Body of pancreas (tissue), 4 donors: Measurements from ENCODE around the gene STAB1. TPM values are rescaled to one million over a fixed set of nuclear protein-coding genes. Genes with fewer than 3 reads are reported as not detected.

Source experiments
- ATAC-seq: fragments of 150-250 bp; one replicate; pipeline ENCODE4 v1.9.1; 2016
- DNase-seq, 4 donors: peaks; one replicate each; pipeline ENCODE4 v3.0.0-alpha.2; 2019
- H3K27ac ChIP-seq, 4 donors: fragments of 200-600 bp; sonication (generic); 1 replicate in 3 of 4; 2 replicates in 1 of 4; pipeline versions ENCODE4 v1.5.1 to v1.6.1; 2016 to 2019; ENCODE audit warnings: mild to moderate bottlenecking in 1 of 4, mixed read lengths in 1 of 4, moderate library complexity in 1 of 4
- H3K27me3 ChIP-seq, 2 donors: fragments of 200-600 bp; sonication (generic); one replicate each; pipeline ENCODE4 v1.6.0; 2016; ENCODE audit warnings: mild to moderate bottlenecking in 1 of 2
- H3K36me3 ChIP-seq, 2 donors: fragments of 200-600 bp; sonication (generic); replicated peaks in 1 of 2; 2 replicates each; pipeline ENCODE4 v1.5.1; 2016; ENCODE audit warnings: low read depth in 2 of 2; ENCODE audit not compliant: insufficient read depth in 1 of 2
- H3K4me1 ChIP-seq: fragments of 200-600 bp; sonication (generic); one replicate; pipeline ENCODE4 v1.6.0; 2016
- H3K4me3 ChIP-seq, 2 donors: fragments of 200-600 bp; sonication (generic); 1 replicate in 1 of 2; 2 replicates in 1 of 2; pipeline ENCODE4 v1.5.1; 2016 to 2019
- H3K9me3 ChIP-seq, 3 donors: fragments of 200-600 bp; sonication (generic); 1 replicate in 2 of 3; 2 replicates in 1 of 3; pipeline ENCODE4 v1.5.1; 2016
- CTCF ChIP-seq, 7 experiments: fragments of 450-650 bp in 4 of 7; fragments of 200-600 bp in 3 of 7; sonication (generic) in 3 of 7; IDR thresholded peaks; one replicate each; pipeline ENCODE4 v1.5.1; 2016 to 2019; ENCODE audit warnings: antibody characterized with exemption in 7 of 7
- POLR2A ChIP-seq, 3 donors: fragments of 450-650 bp; IDR thresholded peaks; one replicate each; pipeline ENCODE4 v1.6.1; 2016; ENCODE audit warnings: antibody characterized with exemption in 3 of 3, mild to moderate bottlenecking in 2 of 3
- WGBS, 2 donors: methylation state at CpG; one replicate each; pipeline ENCODE4 v1.1.5; 2017; 5-methylcytosine and 5-hydroxymethylcytosine counted together
- intact Hi-C: fragments of 100-400 bp; cut with DNase I; formaldehyde crosslinking; loops from one replicate; pipeline ENCODE4 v1.15.1; 2023
- total RNA-seq, 2 donors: library from RNA; depleted of rRNA; stranded (reverse); fragments of >200 nt; gene quantifications; one replicate each; pipeline ENCODE4 v1.1.0, GENCODE V29; 2016

STAB1 gene
- total RNA-seq, 2 donors from 2014 or later = 50.4 to 55.3 TPM

GRCh38 chr3:52481819-52482521 lies 13.2 kb upstream of the STAB1 start:
- intact Hi-C loops = no loop called here
- TF ChIP-seq POLR2A (IDR thresholded peaks at IDR 0.05) = no peak
- TF ChIP-seq CTCF (IDR thresholded peaks at IDR 0.05) = no peak
- DNase-seq = peak in 1 of 4 donors; percentile 30
- ATAC-seq = no peak
- no peaks in the 10 kb centered on the region for H3K9me3 ChIP-seq
- H3K36me3 ChIP-seq = peaks cover 0 to 26% of the 10 kb centered on the region in 2 donors
- H3K27me3 ChIP-seq = no peaks in the 10 kb centered on the region
- H3K4me3 ChIP-seq = no peak overlapping the region
- H3K27ac ChIP-seq = no peak overlapping the region
- no peaks in the 10 kb centered on the region for H3K4me1 ChIP-seq
- WGBS, 2 donors = 87 to 92% methylated on average over 17 to 23 of the region's 23 CpGs

- Histone ChIP-seq H3K36me3 (peaks cover 0 to 22% of the 10 kb centered on the region in 2 donors), H3K27me3 (no peaks in the 10 kb centered on the region), H3K9me3 (no peaks in the 10 kb centered on the region), H3K4me3 (no peak overlapping the region), H3K27ac (peak overlapping the region in 1 of 4 donors; percentile 20), H3K4me1 (no peaks in the 10 kb centered on the region)
- ATAC-seq (no peak), DNase-seq (no peak)
- no peak for TF ChIP-seq POLR2A (IDR thresholded peaks at IDR 0.05)
- no peak for TF ChIP-seq CTCF (IDR thresholded peaks at IDR 0.05)
- intact Hi-C loops = no loop called here
- WGBS, 2 donors = 87% methylated on average over 14 of the region's 14 CpGs; no CpG with 5 or more reads in 1 of the 2 donors
Observed at GRCh38 chr3:52483081-52483480, 12.1 kb upstream of the STAB1 start.

GRCh38 chr3:52483577-52484381 lies 11.4 kb upstream of the STAB1 start:
- H3K36me3 ChIP-seq = peaks cover 0 to 24% of the 10 kb centered on the region in 2 donors
- peak overlapping the region in 1 of 4 donors; percentile 20 for H3K27ac ChIP-seq
- 85 to 91% methylated on average over 11 to 13 of the region's 13 CpGs for WGBS, 2 donors
- no peak overlapping the region for H3K4me3 ChIP-seq
- intact Hi-C loops = no loop called here
- no peaks in the 10 kb centered on the region for H3K9me3 ChIP-seq
- DNase-seq (no peak), ATAC-seq (no peak)
- TF ChIP-seq POLR2A (IDR thresholded peaks at IDR 0.05) (no peak), CTCF (IDR thresholded peaks at IDR 0.05) (no peak)
- H3K4me1 ChIP-seq = no peaks in the 10 kb centered on the region
- no peaks in the 10 kb centered on the region for H3K27me3 ChIP-seq

GRCh38 chr3:52484680-52485461 lies 10.3 kb upstream of the STAB1 start:
- TF ChIP-seq CTCF (IDR thresholded peaks at IDR 0.05) (no peak), POLR2A (IDR thresholded peaks at IDR 0.05) (no peak)
- H3K36me3 ChIP-seq = peaks cover 0 to 19% of the 10 kb centered on the region in 2 donors
- H3K9me3 ChIP-seq = no peaks in the 10 kb centered on the region
- DNase-seq = no peak
- H3K4me3 ChIP-seq = no peak overlapping the region
- ATAC-seq = no peak
- no peak overlapping the region for H3K27ac ChIP-seq
- intact Hi-C loops = no loop called here
- H3K27me3 ChIP-seq = no peaks in the 10 kb centered on the region
- H3K4me1 ChIP-seq = peaks cover under 1% of the 10 kb centered on the region
- 84 to 88% methylated on average over 8 to 10 of the region's 10 CpGs for WGBS, 2 donors
